Keratinocyte (primary cell): Measurements from ENCODE around the gene ELL. TPM values are rescaled to one million over a fixed set of nuclear protein-coding genes. Genes with fewer than 3 reads are reported as not detected.

Experiments
- DNase-seq: peaks from one replicate; pipeline ENCODE4 v3.0.0-alpha.2; 2011; ENCODE audit warnings: low read depth, missing footprints, low spot score
- FAIRE-seq: peaks from 2 replicates; lab custom pipeline; 2011; peaks lifted over from hg19 to GRCh38; lab: Jason Lieb, UNC
- H2AFZ ChIP-seq: 2 replicates; pipeline ENCODE4 v1.6.0; 2012; ENCODE audit warnings: low read length, control low read depth, inconsistent platforms; ENCODE audit not compliant: control insufficient read depth
- H3K27ac ChIP-seq: 2 replicates; pipeline ENCODE4 v1.5.1; 2011; ENCODE audit warnings: low read length; ENCODE audit not compliant: control insufficient read depth, insufficient read depth
- H3K27me3 ChIP-seq: 3 replicates; pipeline ENCODE4 v1.6.0; 2011; ENCODE audit warnings: low read length; ENCODE audit not compliant: control insufficient read depth, insufficient read depth; ENCODE audit errors: extremely low read depth
- H3K36me3 ChIP-seq, 2 experiments: 2 replicates in 1 of 2; 3 replicates in 1 of 2; pipeline ENCODE4 v1.5.1; 2011; ENCODE audit warnings: low read length in 2 of 2, mild to moderate bottlenecking in 1 of 2; ENCODE audit not compliant: control insufficient read depth in 2 of 2, insufficient read depth in 2 of 2; ENCODE audit errors: extremely low read depth in 1 of 2
- H3K4me1 ChIP-seq: 3 replicates; pipeline ENCODE4 v1.5.1; 2011; ENCODE audit warnings: low read length; ENCODE audit not compliant: control insufficient read depth, insufficient read depth; ENCODE audit errors: extremely low read depth
- H3K4me2 ChIP-seq: 3 replicates; pipeline ENCODE4 v1.6.0; 2011; ENCODE audit warnings: low read depth, low read length; ENCODE audit not compliant: control insufficient read depth, insufficient read depth; ENCODE audit errors: extremely low read depth
- H3K4me3 ChIP-seq, 3 experiments: fragments of 200-600 bp in 1 of 3; sonication (generic) in 1 of 3; 2 replicates in 2 of 3; 3 replicates in 1 of 3; pipeline ENCODE4 v1.5.1; 2011 to 2016; ENCODE audit warnings: low read length in 3 of 3, mild to moderate bottlenecking in 3 of 3, control low read depth in 2 of 3, inconsistent platforms in 1 of 3, low read depth in 1 of 3, mixed read lengths in 1 of 3, mixed run types in 1 of 3, moderate library complexity in 1 of 3; ENCODE audit not compliant: control insufficient read depth in 2 of 3, insufficient read depth in 2 of 3; ENCODE audit errors: extremely low read depth in 1 of 3
- H3K79me2 ChIP-seq: 2 replicates; pipeline ENCODE4 v1.6.0; 2012; ENCODE audit warnings: low read length; ENCODE audit not compliant: control insufficient read depth, insufficient read depth
- H3K9ac ChIP-seq: 3 replicates; pipeline ENCODE4 v1.6.0; 2011; ENCODE audit warnings: low read length; ENCODE audit not compliant: control insufficient read depth, insufficient read depth; ENCODE audit errors: extremely low read depth
- H3K9me1 ChIP-seq: 3 replicates; pipeline ENCODE4 v1.6.0; 2011; ENCODE audit warnings: low read length; ENCODE audit not compliant: control insufficient read depth, insufficient read depth; ENCODE audit errors: extremely low read depth
- H3K9me3 ChIP-seq: 2 replicates; pipeline ENCODE4 v1.5.1; 2012; ENCODE audit warnings: low read depth, low read length; ENCODE audit not compliant: control insufficient read depth
- H4K20me1 ChIP-seq: 3 replicates; pipeline ENCODE4 v1.6.0; 2011; ENCODE audit warnings: low read length; ENCODE audit not compliant: control insufficient read depth, insufficient read depth; ENCODE audit errors: extremely low read depth
- CTCF ChIP-seq, 3 experiments: IDR thresholded peaks in 1 of 3; conservative IDR thresholded peaks in 1 of 3; optimal IDR thresholded peaks in 1 of 3; 2 replicates in 2 of 3; 3 replicates in 1 of 3; pipeline versions ENCODE3 to v1.5.1; 2011; ENCODE audit warnings: low read length in 3 of 3, mild to moderate bottlenecking in 3 of 3, moderate library complexity in 2 of 3, control low read depth in 1 of 3, inconsistent platforms in 1 of 3; ENCODE audit not compliant: insufficient read depth in 2 of 3; ENCODE audit errors: extremely low read depth in 1 of 3
- EZH2 ChIP-seq: IDR thresholded peaks from one replicate; pipeline ENCODE4 v1.6.1; 2012; ENCODE audit warnings: inconsistent platforms, mild to moderate bottlenecking, low read length, moderate library complexity
- dilution Hi-C: fragments of 300-500 bp; cut with MboI; formaldehyde crosslinking; loops from one replicate; pipeline ENCODE4 v1.7.0; 2020; ENCODE audit warnings: low sequenced_read_pairs; ENCODE audit not compliant: extremely low pct_ligation_motif_present
- polyA plus RNA-seq, 5 experiments: library from polyadenylated mRNA; depleted of rRNA in 3 of 5; stranded (reverse) in 3 of 5; stranded (forward) in 1 of 5; unstranded in 1 of 5; fragments of >200 nt; gene quantifications; 1 replicate in 1 of 5; 2 replicates in 3 of 5; 3 replicates in 1 of 5; pipeline versions ENCODE4 v1.2.1 to v1.2.3, GENCODE V29; 2011 to 2012; ENCODE audit warnings: missing spikeins in 2 of 5, low read depth in 1 of 5, low replicate concordance in 1 of 5

ELL gene
- polyA plus RNA-seq, 1 donor (not counting 4 experiments of a cell fraction or from before 2014, with no cell fraction given), result 4.4 TPM

DNA sequence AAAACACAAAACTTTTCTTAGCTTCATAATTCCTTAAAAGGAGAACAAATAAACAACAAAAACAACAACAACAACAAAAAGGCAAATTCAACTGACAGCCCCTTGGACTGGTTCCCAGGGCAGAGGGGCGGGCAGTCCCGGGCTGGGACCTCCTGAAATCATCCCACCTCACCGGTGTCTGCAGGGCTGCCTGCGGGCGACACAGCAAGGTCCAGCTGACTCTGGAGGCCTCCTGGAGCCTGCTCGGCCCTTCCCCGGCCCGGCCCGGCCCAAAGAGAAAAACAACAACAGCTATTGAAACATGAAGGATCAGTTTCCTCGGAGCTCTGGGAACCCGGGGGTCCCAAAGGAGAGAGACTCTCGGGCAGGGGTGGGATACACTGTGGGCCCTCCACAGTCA lies 78.9 kb downstream of the ELL start:
- Histone ChIP-seq H3K79me2 (peaks cover 4% of the 10 kb centered on the region), H3K9ac (no peak overlapping the region), H3K4me1 (peaks cover 28% of the 10 kb centered on the region), H3K27me3 (no peaks in the 10 kb centered on the region), H2AFZ (no peak overlapping the region), H3K4me2 (no peak overlapping the region), H4K20me1 (no peaks in the 10 kb centered on the region), H3K9me1 (peaks cover 12% of the 10 kb centered on the region), H3K9me3 (no peaks in the 10 kb centered on the region), H3K36me3 (peaks cover 29 to 33% of the 10 kb centered on the region in 2 experiments), H3K4me3 (no peak overlapping the region), H3K27ac (no peak overlapping the region)
- dilution Hi-C loops, result no loop called here
- DNase-seq (no peak), FAIRE-seq (no peak)
- TF ChIP-seq EZH2, result no peak
- TF ChIP-seq CTCF (optimal IDR thresholded peaks at IDR 0.05 in 1 of 3, IDR thresholded peaks at IDR 0.05 in 1 of 3, conservative IDR thresholded peaks at IDR 0.05 in 1 of 3; ENCODE audit: extremely low read depth in 1 of 3, insufficient read depth in 2 of 3, low read length in 3 of 3), result no peak

DNA sequence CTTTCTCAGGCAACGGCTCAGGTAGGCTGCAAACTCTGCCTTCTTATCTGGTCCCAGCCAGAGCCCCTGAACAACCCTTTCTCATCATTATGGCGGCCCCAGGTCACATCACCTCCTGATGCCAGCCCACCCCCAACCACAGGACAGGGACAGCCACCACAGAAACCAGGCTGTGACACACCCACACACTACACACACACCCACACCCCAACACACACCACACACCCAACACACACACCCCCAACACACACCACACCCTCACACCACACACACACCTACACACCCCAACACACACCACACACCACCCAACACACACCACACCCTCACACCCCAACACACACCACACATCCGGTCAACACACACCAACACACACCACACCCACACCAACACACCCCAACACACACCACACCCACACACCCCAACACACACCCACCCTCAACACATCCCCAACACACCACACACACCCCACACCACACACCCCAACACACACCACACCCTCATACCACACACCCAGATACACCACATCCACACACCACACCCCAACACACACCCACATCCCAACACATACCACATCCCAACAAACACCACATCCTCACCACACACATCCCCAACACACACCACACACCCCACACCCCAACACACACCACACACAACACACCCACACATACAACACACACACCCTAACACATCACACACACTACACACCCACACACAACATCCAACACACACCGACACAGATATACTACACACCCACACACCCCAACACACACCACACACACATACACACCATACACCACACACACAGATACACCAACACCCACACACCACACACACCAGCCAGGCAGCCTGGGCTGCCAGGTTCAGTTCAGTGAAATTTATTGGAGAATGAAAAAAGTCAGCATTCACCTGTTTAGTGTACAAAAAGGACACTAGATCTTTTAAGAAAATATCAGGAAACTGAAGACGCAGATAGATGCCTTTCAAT lies 79.8 kb downstream of the ELL start:
- no peak overlapping the region for H3K9ac ChIP-seq
- dilution Hi-C loops, result no loop called here
- peaks cover 2% of the 10 kb centered on the region for H3K79me2 ChIP-seq
- DNase-seq, result no peak
- FAIRE-seq, result no peak
- TF ChIP-seq EZH2, result no peak
- no peak for TF ChIP-seq CTCF (optimal IDR thresholded peaks at IDR 0.05 in 1 of 3, IDR thresholded peaks at IDR 0.05 in 1 of 3, conservative IDR thresholded peaks at IDR 0.05 in 1 of 3; ENCODE audit: extremely low read depth in 1 of 3, insufficient read depth in 2 of 3, low read length in 3 of 3)
- no peaks in the 10 kb centered on the region for H4K20me1 ChIP-seq
- peaks cover 27 to 33% of the 10 kb centered on the region in 2 experiments for H3K36me3 ChIP-seq
- H3K9me3 ChIP-seq, result no peaks in the 10 kb centered on the region
- H2AFZ ChIP-seq, result no peak overlapping the region
- no peak overlapping the region for H3K27ac ChIP-seq
- peaks cover 12% of the 10 kb centered on the region for H3K9me1 ChIP-seq
- H3K4me3 ChIP-seq, result no peak overlapping the region
- H3K4me1 ChIP-seq, result peaks cover 28% of the 10 kb centered on the region
- H3K27me3 ChIP-seq, result no peaks in the 10 kb centered on the region
- H3K4me2 ChIP-seq, result no peak overlapping the region
